Panc1 (cell line): ENCODE results near the gene DYRK1A. TPM values are rescaled to one million over a fixed set of nuclear protein-coding genes. Genes with fewer than 3 reads are reported as not detected.

ENCODE experiments used
- ATAC-seq: fragments of 200-7000 bp; cut with Tn5 transposase; 2 replicates; pipeline ENCODE4 v1.9.1; 2020; ENCODE audit warnings: mild to moderate bottlenecking, moderate library complexity
- BruUV-seq: library from RNA; stranded (reverse); fragments of 400-500 nt; replicated peaks from 2 replicates; lab custom pipeline; 2021; lab: Mats Ljungman, UMichigan
- CTCF ChIA-PET: fragments of 300-600 bp; sonication (Branson Sonifier 250); formaldehyde crosslinking; loops from one replicate; lab custom pipeline; 2022; ENCODE audit warnings: antibody characterized with exemption; lab: Charles Lee
- POLR2A ChIA-PET: fragments of 300-600 bp; sonication (Branson Sonifier 250); formaldehyde crosslinking; loops from one replicate; lab custom pipeline; 2022; ENCODE audit warnings: antibody characterized with exemption; lab: Charles Lee
- DNase-seq: peaks from one replicate; pipeline ENCODE4 v3.0.0-alpha.2; 2010; ENCODE audit warnings: low read depth, low spot score
- H3K27ac ChIP-seq: 2 replicates; pipeline ENCODE4 v1.5.1; 2011; ENCODE audit warnings: mild to moderate bottlenecking, low read length, inconsistent platforms
- H3K27me3 ChIP-seq: fragments of 200-500 bp; sonication (Bioruptor generic); 2 replicates; pipeline ENCODE4 v1.6.0; 2014; ENCODE audit warnings: low read length, inconsistent platforms; ENCODE audit not compliant: control insufficient read depth, insufficient read depth
- H3K36me3 ChIP-seq: fragments of 200-500 bp; sonication (Bioruptor generic); 2 replicates; pipeline ENCODE4 v1.5.1; 2014; ENCODE audit warnings: inconsistent platforms, mild to moderate bottlenecking, low read length, moderate library complexity; ENCODE audit not compliant: control insufficient read depth, insufficient read depth
- H3K4me1 ChIP-seq: 2 replicates; pipeline ENCODE4 v1.5.1; 2011; ENCODE audit warnings: inconsistent platforms, mild to moderate bottlenecking, low read length, moderate library complexity; ENCODE audit not compliant: control insufficient read depth, insufficient read depth
- H3K4me3 ChIP-seq, 2 experiments: 2 replicates each; pipeline ENCODE4 v1.5.1; 2011 to 2012; ENCODE audit warnings: low read depth in 2 of 2, low read length in 2 of 2, mild to moderate bottlenecking in 2 of 2, inconsistent platforms in 1 of 2, moderate library complexity in 1 of 2
- H3K9me3 ChIP-seq: fragments of 200-500 bp; sonication (Bioruptor generic); 2 replicates; pipeline ENCODE4 v1.5.1; 2014; ENCODE audit warnings: low read depth, mild to moderate bottlenecking, inconsistent platforms, low read length, moderate library complexity; ENCODE audit not compliant: control insufficient read depth, insufficient read depth
- POLR2AphosphoS5 ChIP-seq: IDR thresholded peaks from 2 replicates; pipeline ENCODE4 v1.6.1; 2012; ENCODE audit warnings: mild to moderate bottlenecking, low read depth, low read length, moderate library complexity
- SIN3A ChIP-seq: IDR thresholded peaks from 2 replicates; pipeline ENCODE4 v1.6.1; 2012; ENCODE audit warnings: low read depth, mild to moderate bottlenecking, low read length, moderate library complexity, borderline replicate concordance; ENCODE audit not compliant: insufficient read depth
- TCF7L2 ChIP-seq: IDR thresholded peaks from 2 replicates; pipeline ENCODE4 v1.6.1; 2011; ENCODE audit warnings: mild to moderate bottlenecking, low read depth, low read length, inconsistent platforms
- in situ Hi-C: cut with HindIII; loops from 2 replicates; pipeline ENCODE4 v1.10.0; 2016; ENCODE audit warnings: low sequenced_read_pairs, low pct_unique_long_range_greater_than_20kb
- intact Hi-C: fragments of 100-400 bp; cut with micrococcal nuclease; formaldehyde crosslinking; loops from one replicate; pipeline ENCODE4 v1.10.0; 2022; ENCODE audit not compliant: unreplicated experiment
- total RNA-seq: library from RNA; stranded (reverse); gene quantifications from one replicate; pipeline ENCODE4 v1.2.1, GENCODE V29; 2021; ENCODE audit not compliant: unreplicated experiment
- TF ChIP-seq, protein P1 (sequence below): fragments of 450-650 bp; IDR thresholded peaks from 2 replicates; pipeline ENCODE4 v1.5.1; 2017; ENCODE audit warnings: mild to moderate bottlenecking
- TF ChIP-seq, protein P2 (sequence below), 2 experiments: IDR thresholded peaks; 2 replicates each; pipeline ENCODE4 v1.6.1; 2011 to 2012; ENCODE audit warnings: low read depth in 2 of 2, control low read depth in 1 of 2, low read length in 1 of 2, mild to moderate bottlenecking in 1 of 2, moderate library complexity in 1 of 2; ENCODE audit not compliant: insufficient read depth in 1 of 2

The DYRK1A gene
- total RNA-seq, 1 experiment from 2014 or later, result 36.1 TPM

DNA sequence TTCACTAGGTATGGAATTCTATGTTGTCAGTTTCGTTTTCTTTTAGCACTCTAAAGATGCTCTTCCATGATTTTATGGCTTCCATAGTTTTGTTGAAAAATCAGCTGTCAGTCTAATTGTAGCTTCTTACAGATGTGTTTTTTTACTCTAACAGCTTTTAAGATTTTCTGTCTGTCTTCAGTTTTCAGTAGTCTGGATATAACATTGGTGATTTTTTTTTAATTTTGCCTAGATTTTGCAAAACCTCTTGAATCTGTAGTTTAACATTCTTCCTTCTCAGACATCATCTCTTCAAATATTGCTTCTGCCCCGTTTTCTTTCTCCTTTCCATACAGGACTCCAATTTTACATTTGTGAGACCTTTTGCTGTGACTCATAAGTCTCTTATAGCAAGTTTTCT is 17.9 kb upstream of the DYRK1A start:
- no peak for ATAC-seq
- Histone ChIP-seq H3K4me1 (no peaks in the 10 kb centered on the region), H3K9me3 (peaks cover 17% of the 10 kb centered on the region; the same call in 1 of the 2 replicates), H3K36me3 (no peaks in the 10 kb centered on the region), H3K27me3 (no peaks in the 10 kb centered on the region), H3K27ac (no peak overlapping the region), H3K4me3 (no peak overlapping the region)
- ChIA-PET POLR2A (interaction anchor here (0.7 kb wide), 1 partner anchor 220 kb away, joined by 4 read pairs; no protein-coding TSS in a partner anchor), CTCF (no interaction called here)
- DNase-seq, result no peak
- TF ChIP-seq TCF7L2 (no peak), POLR2AphosphoS5 (no peak), SIN3A (no peak)
- TF ChIP-seq, protein P1, sequence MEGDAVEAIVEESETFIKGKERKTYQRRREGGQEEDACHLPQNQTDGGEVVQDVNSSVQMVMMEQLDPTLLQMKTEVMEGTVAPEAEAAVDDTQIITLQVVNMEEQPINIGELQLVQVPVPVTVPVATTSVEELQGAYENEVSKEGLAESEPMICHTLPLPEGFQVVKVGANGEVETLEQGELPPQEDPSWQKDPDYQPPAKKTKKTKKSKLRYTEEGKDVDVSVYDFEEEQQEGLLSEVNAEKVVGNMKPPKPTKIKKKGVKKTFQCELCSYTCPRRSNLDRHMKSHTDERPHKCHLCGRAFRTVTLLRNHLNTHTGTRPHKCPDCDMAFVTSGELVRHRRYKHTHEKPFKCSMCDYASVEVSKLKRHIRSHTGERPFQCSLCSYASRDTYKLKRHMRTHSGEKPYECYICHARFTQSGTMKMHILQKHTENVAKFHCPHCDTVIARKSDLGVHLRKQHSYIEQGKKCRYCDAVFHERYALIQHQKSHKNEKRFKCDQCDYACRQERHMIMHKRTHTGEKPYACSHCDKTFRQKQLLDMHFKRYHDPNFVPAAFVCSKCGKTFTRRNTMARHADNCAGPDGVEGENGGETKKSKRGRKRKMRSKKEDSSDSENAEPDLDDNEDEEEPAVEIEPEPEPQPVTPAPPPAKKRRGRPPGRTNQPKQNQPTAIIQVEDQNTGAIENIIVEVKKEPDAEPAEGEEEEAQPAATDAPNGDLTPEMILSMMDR, result no peak
- TF ChIP-seq, protein P2, sequence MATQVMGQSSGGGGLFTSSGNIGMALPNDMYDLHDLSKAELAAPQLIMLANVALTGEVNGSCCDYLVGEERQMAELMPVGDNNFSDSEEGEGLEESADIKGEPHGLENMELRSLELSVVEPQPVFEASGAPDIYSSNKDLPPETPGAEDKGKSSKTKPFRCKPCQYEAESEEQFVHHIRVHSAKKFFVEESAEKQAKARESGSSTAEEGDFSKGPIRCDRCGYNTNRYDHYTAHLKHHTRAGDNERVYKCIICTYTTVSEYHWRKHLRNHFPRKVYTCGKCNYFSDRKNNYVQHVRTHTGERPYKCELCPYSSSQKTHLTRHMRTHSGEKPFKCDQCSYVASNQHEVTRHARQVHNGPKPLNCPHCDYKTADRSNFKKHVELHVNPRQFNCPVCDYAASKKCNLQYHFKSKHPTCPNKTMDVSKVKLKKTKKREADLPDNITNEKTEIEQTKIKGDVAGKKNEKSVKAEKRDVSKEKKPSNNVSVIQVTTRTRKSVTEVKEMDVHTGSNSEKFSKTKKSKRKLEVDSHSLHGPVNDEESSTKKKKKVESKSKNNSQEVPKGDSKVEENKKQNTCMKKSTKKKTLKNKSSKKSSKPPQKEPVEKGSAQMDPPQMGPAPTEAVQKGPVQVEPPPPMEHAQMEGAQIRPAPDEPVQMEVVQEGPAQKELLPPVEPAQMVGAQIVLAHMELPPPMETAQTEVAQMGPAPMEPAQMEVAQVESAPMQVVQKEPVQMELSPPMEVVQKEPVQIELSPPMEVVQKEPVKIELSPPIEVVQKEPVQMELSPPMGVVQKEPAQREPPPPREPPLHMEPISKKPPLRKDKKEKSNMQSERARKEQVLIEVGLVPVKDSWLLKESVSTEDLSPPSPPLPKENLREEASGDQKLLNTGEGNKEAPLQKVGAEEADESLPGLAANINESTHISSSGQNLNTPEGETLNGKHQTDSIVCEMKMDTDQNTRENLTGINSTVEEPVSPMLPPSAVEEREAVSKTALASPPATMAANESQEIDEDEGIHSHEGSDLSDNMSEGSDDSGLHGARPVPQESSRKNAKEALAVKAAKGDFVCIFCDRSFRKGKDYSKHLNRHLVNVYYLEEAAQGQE (IDR thresholded peaks at IDR 0.05; ENCODE audit: insufficient read depth in 1 of 2, low read depth in 2 of 2, low read length in 1 of 2), result no peak
- intact Hi-C loops (no loop called here), in situ Hi-C loops (no loop called here)
- no TSS peak for BruUV-seq

DNA sequence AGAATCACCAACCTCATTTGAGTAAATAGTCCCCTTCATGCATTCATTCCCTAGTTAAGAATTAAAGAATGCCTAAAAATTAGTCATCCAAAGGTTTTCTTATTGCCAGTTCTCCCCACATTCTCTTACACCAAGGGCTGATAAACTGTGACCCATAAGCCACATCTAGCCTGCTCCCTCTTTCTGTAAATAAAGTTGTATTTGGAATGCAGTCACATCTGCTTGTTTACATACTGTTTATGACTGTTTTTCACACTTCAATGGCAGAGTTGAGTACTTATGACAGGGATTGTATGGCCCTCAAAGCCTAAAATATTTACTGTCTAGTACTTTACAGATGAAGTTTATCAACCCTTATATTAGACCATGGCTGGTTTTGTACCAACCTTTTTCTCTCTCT is 16.1 kb upstream of the DYRK1A start:
- ChIA-PET CTCF (no interaction called here), POLR2A (no interaction called here)
- in situ Hi-C loops (no loop called here), intact Hi-C loops (no loop called here)
- H3K27ac ChIP-seq, result no peak overlapping the region
- TF ChIP-seq POLR2AphosphoS5, result no peak
- TF ChIP-seq, protein P2 (IDR thresholded peaks at IDR 0.05; ENCODE audit: insufficient read depth in 1 of 2, low read depth in 2 of 2, low read length in 1 of 2), result no peak
- TF ChIP-seq, protein P1, result no peak
- no peaks in the 10 kb centered on the region for H3K27me3 ChIP-seq
- H3K4me3 ChIP-seq, result no peak overlapping the region
- ATAC-seq (no peak), DNase-seq (no peak)
- peaks cover 3% of the 10 kb centered on the region for H3K4me1 ChIP-seq
- peaks cover 17% of the 10 kb centered on the region; the same call in 1 of the 2 replicates for H3K9me3 ChIP-seq
- no TSS peak for BruUV-seq
- H3K36me3 ChIP-seq, result no peaks in the 10 kb centered on the region
